Measurements from ENCODE around the gene SEC22B.
"Not testable (repeated sequence)": the region's sequence is repeated elsewhere in the genome, so short reads cannot be mapped to it uniquely, and the experiment has no call there.

The SEC22B gene

GRCh38 chr1:120178799-120179756 lies 2.8 kb upstream of the SEC22B start:
- DNase-seq = no peak

GRCh38 chr1:120178058-120178457 lies 1.7 kb upstream of the SEC22B start:
- H3K27me3 Mint-ChIP-seq (ENCODE audit: low read depth, poor library complexity); H3K9me3 Mint-ChIP-seq; H3K36me3 Mint-ChIP-seq (ENCODE audit: low read depth); DNase-seq; H3K4me3 Mint-ChIP-seq; H3K27ac Mint-ChIP-seq: not testable (repeated sequence)
- H3K4me1 Mint-ChIP-seq = peaks cover 21% of the 10 kb centered on the region

More at GRCh38 chr1:120178799-120179756, 2.8 kb upstream of the SEC22B start:
- Mint-ChIP-seq H3K4me3 (peak overlapping the region; percentile 60), H3K9me3 (no peaks in the 10 kb centered on the region), H3K36me3 (ENCODE audit: low read depth) (no peaks in the 10 kb centered on the region), H3K27me3 (ENCODE audit: low read depth, poor library complexity) (peaks cover 4% of the 10 kb centered on the region), H3K27ac (no peak overlapping the region), H3K4me1 (peaks cover 21% of the 10 kb centered on the region)
- no peak for TF ChIP-seq CTCF (IDR thresholded peaks at IDR 0.05)

GRCh38 chr1:120175688-120176087 lies 632 bp downstream of the SEC22B start:
- H3K4me1 Mint-ChIP-seq = peaks cover 21% of the 10 kb centered on the region
- H3K9me3 Mint-ChIP-seq; DNase-seq; H3K36me3 Mint-ChIP-seq (ENCODE audit: low read depth); H3K27me3 Mint-ChIP-seq (ENCODE audit: low read depth, poor library complexity): not testable (repeated sequence)
- H3K4me3 Mint-ChIP-seq = peak overlapping the region; percentile 97
- peak overlapping the region; percentile 99 for H3K27ac Mint-ChIP-seq

GRCh38 chr1:120164761-120165160 lies 11.6 kb downstream of the SEC22B start:
- not testable (repeated sequence) for H3K9me3 Mint-ChIP-seq; H3K27ac Mint-ChIP-seq; DNase-seq; H3K4me3 Mint-ChIP-seq; H3K4me1 Mint-ChIP-seq; H3K27me3 Mint-ChIP-seq (ENCODE audit: low read depth, poor library complexity)
- peaks cover 11% of the 10 kb centered on the region for H3K36me3 Mint-ChIP-seq (ENCODE audit: low read depth)

- not testable (repeated sequence) for H3K4me3 Mint-ChIP-seq; H3K27me3 Mint-ChIP-seq (ENCODE audit: low read depth, poor library complexity); DNase-seq; H3K27ac Mint-ChIP-seq; H3K4me1 Mint-ChIP-seq; H3K9me3 Mint-ChIP-seq; H3K36me3 Mint-ChIP-seq (ENCODE audit: low read depth)
Measured at GRCh38 chr1:120162015-120162414, 14.3 kb downstream of the SEC22B start.

GRCh38 chr1:120158495-120158894 lies 17.8 kb downstream of the SEC22B start:
- not testable (repeated sequence) for H3K4me1 Mint-ChIP-seq, H3K27ac Mint-ChIP-seq

GRCh38 chr1:120158086-120158485 lies 18.2 kb downstream of the SEC22B start:
- H3K4me1 Mint-ChIP-seq; H3K27ac Mint-ChIP-seq; H3K36me3 Mint-ChIP-seq (ENCODE audit: low read depth); DNase-seq; H3K9me3 Mint-ChIP-seq; H3K4me3 Mint-ChIP-seq; H3K27me3 Mint-ChIP-seq (ENCODE audit: low read depth, poor library complexity): not testable (repeated sequence)

More at GRCh38 chr1:120158495-120158894, 17.8 kb downstream of the SEC22B start:
- H3K9me3 Mint-ChIP-seq; H3K36me3 Mint-ChIP-seq (ENCODE audit: low read depth); H3K27me3 Mint-ChIP-seq (ENCODE audit: low read depth, poor library complexity); DNase-seq; H3K4me3 Mint-ChIP-seq: not testable (repeated sequence)

- not testable (repeated sequence) for H3K4me1 Mint-ChIP-seq; H3K9me3 Mint-ChIP-seq; H3K4me3 Mint-ChIP-seq; H3K27ac Mint-ChIP-seq; H3K27me3 Mint-ChIP-seq (ENCODE audit: low read depth, poor library complexity); DNase-seq; H3K36me3 Mint-ChIP-seq (ENCODE audit: low read depth)
Measured at GRCh38 chr1:120150138-120150822, 26.0 kb downstream of the SEC22B start.

GRCh38 chr1:120149420-120150059 lies 26.8 kb downstream of the SEC22B start:
- not testable (repeated sequence) for DNase-seq; H3K9me3 Mint-ChIP-seq; H3K4me1 Mint-ChIP-seq; H3K27ac Mint-ChIP-seq; H3K4me3 Mint-ChIP-seq; H3K27me3 Mint-ChIP-seq (ENCODE audit: low read depth, poor library complexity); H3K36me3 Mint-ChIP-seq (ENCODE audit: low read depth)
